Embryonic facial prominence (tissue), 1 donor: ENCODE measurements around the gene MLPH.
"Not testable (repeated sequence)": the region's sequence is repeated elsewhere in the genome, so short reads cannot be mapped to it uniquely, and the experiment has no call there.

ENCODE experiments used
- DNase-seq: peaks from one replicate; pipeline ENCODE4 v3.0.0-alpha.2; 2016; ENCODE audit errors: extremely low spot score

MLPH gene

GRCh38 chr2:237583385-237584295, 96.6 kb downstream of the MLPH start:
- DNase-seq, result no peak

GRCh38 chr2:237585590-237586221, 98.7 kb downstream of the MLPH start:
- no peak for DNase-seq

- DNase-seq, result no peak
Measured at GRCh38 chr2:237588044-237588696, 101.1 kb downstream of the MLPH start.

GRCh38 chr2:237590272-237591140, 103.5 kb downstream of the MLPH start, which contains the start of gene RAB17:
TSS of gene RAB17 (minus strand) at chr2:237590734. CDS start at chr2:237586154, 4,580 bp downstream.
- no peak for DNase-seq

GRCh38 chr2:237591141-237591881, 104.3 kb downstream of the MLPH start:
- DNase-seq, result no peak

- no peak for DNase-seq
Measured at GRCh38 chr2:237592425-237592980, 105.5 kb downstream of the MLPH start.

GRCh38 chr2:237593036-237593435, 106.0 kb downstream of the MLPH start:
- no peak for DNase-seq

- DNase-seq, result no peak
Measured at GRCh38 chr2:237593596-237594320, 106.7 kb downstream of the MLPH start.

- DNase-seq, result no peak
Measured at GRCh38 chr2:237594514-237594871, 107.4 kb downstream of the MLPH start.

GRCh38 chr2:237595829-237596519, 108.9 kb downstream of the MLPH start:
- not testable (repeated sequence) for DNase-seq

GRCh38 chr2:237596520-237597195, 109.6 kb downstream of the MLPH start:
- no peak for DNase-seq

- DNase-seq, result no peak
Measured at GRCh38 chr2:237597196-237598145, 110.4 kb downstream of the MLPH start.

- no peak for DNase-seq
Measured at GRCh38 chr2:237598468-237599208, 111.6 kb downstream of the MLPH start.

- no peak for DNase-seq
Measured at GRCh38 chr2:237599465-237600110, 112.5 kb downstream of the MLPH start.

GRCh38 chr2:237600205-237600846, 113.3 kb downstream of the MLPH start:
- DNase-seq, result no peak
